ENCODE data around the gene NUTM2F. TPM values are rescaled to one million over a fixed set of nuclear protein-coding genes. Genes with fewer than 3 reads are reported as not detected.

Gene NUTM2F
- total RNA-seq, 1 experiment from 2014 or later: not detected

- in situ Hi-C loops (cut with HindIII; ENCODE audit: low pct_unique_long_range_greater_than_20kb, low sequenced_read_pairs): no loop called here
- no peak for DNase-seq (ENCODE audit: low read depth)
Observed at GRCh38 chr9:94269264-94269663, 59.2 kb downstream of the NUTM2F start.

Other genes with a start within 250 kb of the NUTM2F start
- gene PTPDC1, start 244.2 kb downstream of the NUTM2F start, total RNA-seq (2014; rRNA removed; shearing (Covaris generic); ENCODE audit: low replicate concordance): 1.9 and 3.3 TPM in 2 replicates
- gene ZNF169, start 69.3 kb downstream of the NUTM2F start, total RNA-seq (2014; rRNA removed; shearing (Covaris generic); ENCODE audit: low replicate concordance): 2.5 TPM in 1 of 2 replicates, not detected in the other
- 1.4 and 5.8 TPM in 2 replicates for gene PCAT7, start 226.4 kb upstream of the NUTM2F start, total RNA-seq (2014; rRNA removed; shearing (Covaris generic); ENCODE audit: low replicate concordance)